Panc1 (cell line): ENCODE data around the gene WDFY2. TPM values are rescaled to one million over a fixed set of nuclear protein-coding genes. Genes with fewer than 3 reads are reported as not detected.

Experiments used
- ATAC-seq: fragments of 200-7000 bp; cut with Tn5 transposase; 2 replicates; pipeline ENCODE4 v1.9.1; 2020; ENCODE audit warnings: mild to moderate bottlenecking, moderate library complexity
- BruUV-seq: library from RNA; stranded (reverse); fragments of 400-500 nt; replicated peaks from 2 replicates; lab custom pipeline; 2021; lab: Mats Ljungman, UMichigan
- CTCF ChIA-PET: fragments of 300-600 bp; sonication (Branson Sonifier 250); formaldehyde crosslinking; loops from one replicate; lab custom pipeline; 2022; ENCODE audit warnings: antibody characterized with exemption; lab: Charles Lee
- POLR2A ChIA-PET: fragments of 300-600 bp; sonication (Branson Sonifier 250); formaldehyde crosslinking; loops from one replicate; lab custom pipeline; 2022; ENCODE audit warnings: antibody characterized with exemption; lab: Charles Lee
- DNase-seq: peaks from one replicate; pipeline ENCODE4 v3.0.0-alpha.2; 2010; ENCODE audit warnings: low read depth, low spot score
- H3K27ac ChIP-seq: 2 replicates; pipeline ENCODE4 v1.5.1; 2011; ENCODE audit warnings: mild to moderate bottlenecking, low read length, inconsistent platforms
- H3K27me3 ChIP-seq: fragments of 200-500 bp; sonication (Bioruptor generic); 2 replicates; pipeline ENCODE4 v1.6.0; 2014; ENCODE audit warnings: low read length, inconsistent platforms; ENCODE audit not compliant: control insufficient read depth, insufficient read depth
- H3K36me3 ChIP-seq: fragments of 200-500 bp; sonication (Bioruptor generic); 2 replicates; pipeline ENCODE4 v1.5.1; 2014; ENCODE audit warnings: inconsistent platforms, mild to moderate bottlenecking, low read length, moderate library complexity; ENCODE audit not compliant: control insufficient read depth, insufficient read depth
- H3K4me1 ChIP-seq: 2 replicates; pipeline ENCODE4 v1.5.1; 2011; ENCODE audit warnings: inconsistent platforms, mild to moderate bottlenecking, low read length, moderate library complexity; ENCODE audit not compliant: control insufficient read depth, insufficient read depth
- H3K4me3 ChIP-seq, 2 experiments: 2 replicates each; pipeline ENCODE4 v1.5.1; 2011 to 2012; ENCODE audit warnings: low read depth in 2 of 2, low read length in 2 of 2, mild to moderate bottlenecking in 2 of 2, inconsistent platforms in 1 of 2, moderate library complexity in 1 of 2
- H3K9me3 ChIP-seq: fragments of 200-500 bp; sonication (Bioruptor generic); 2 replicates; pipeline ENCODE4 v1.5.1; 2014; ENCODE audit warnings: low read depth, mild to moderate bottlenecking, inconsistent platforms, low read length, moderate library complexity; ENCODE audit not compliant: control insufficient read depth, insufficient read depth
- CTCF ChIP-seq: fragments of 450-650 bp; IDR thresholded peaks from 2 replicates; pipeline ENCODE4 v1.5.1; 2017; ENCODE audit warnings: mild to moderate bottlenecking
- POLR2AphosphoS5 ChIP-seq: IDR thresholded peaks from 2 replicates; pipeline ENCODE4 v1.6.1; 2012; ENCODE audit warnings: mild to moderate bottlenecking, low read depth, low read length, moderate library complexity
- REST ChIP-seq, 2 experiments: IDR thresholded peaks; 2 replicates each; pipeline ENCODE4 v1.6.1; 2011 to 2012; ENCODE audit warnings: low read depth in 2 of 2, control low read depth in 1 of 2, low read length in 1 of 2, mild to moderate bottlenecking in 1 of 2, moderate library complexity in 1 of 2; ENCODE audit not compliant: insufficient read depth in 1 of 2
- SIN3A ChIP-seq: IDR thresholded peaks from 2 replicates; pipeline ENCODE4 v1.6.1; 2012; ENCODE audit warnings: low read depth, mild to moderate bottlenecking, low read length, moderate library complexity, borderline replicate concordance; ENCODE audit not compliant: insufficient read depth
- TCF7L2 ChIP-seq: IDR thresholded peaks from 2 replicates; pipeline ENCODE4 v1.6.1; 2011; ENCODE audit warnings: mild to moderate bottlenecking, low read depth, low read length, inconsistent platforms
- in situ Hi-C: cut with HindIII; loops from 2 replicates; pipeline ENCODE4 v1.10.0; 2016; ENCODE audit warnings: low sequenced_read_pairs, low pct_unique_long_range_greater_than_20kb
- intact Hi-C: fragments of 100-400 bp; cut with micrococcal nuclease; formaldehyde crosslinking; loops from one replicate; pipeline ENCODE4 v1.10.0; 2022; ENCODE audit not compliant: unreplicated experiment
- total RNA-seq: library from RNA; stranded (reverse); gene quantifications from one replicate; pipeline ENCODE4 v1.2.1, GENCODE V29; 2021; ENCODE audit not compliant: unreplicated experiment

WDFY2 gene
- total RNA-seq, 1 experiment from 2014 or later: 7.8 TPM

- DNase-seq: no peak
- no peak overlapping the region for H3K27ac ChIP-seq
- in situ Hi-C loops: no loop called here
- H3K36me3 ChIP-seq: no peaks in the 10 kb centered on the region
- H3K9me3 ChIP-seq: no peaks in the 10 kb centered on the region
- ChIA-PET CTCF (no interaction called here), POLR2A (no interaction called here)
- intact Hi-C loops: no loop called here
- TF ChIP-seq TCF7L2: no peak
- TF ChIP-seq CTCF: no peak
- TF ChIP-seq REST (IDR thresholded peaks at IDR 0.05; ENCODE audit: insufficient read depth in 1 of 2, low read depth in 2 of 2, low read length in 1 of 2): no peak
- TF ChIP-seq POLR2AphosphoS5: no peak
- TF ChIP-seq SIN3A: no peak
- H3K4me3 ChIP-seq: no peak overlapping the region
- no peak for ATAC-seq
- H3K4me1 ChIP-seq: no peaks in the 10 kb centered on the region
- no TSS peak for BruUV-seq
- no peaks in the 10 kb centered on the region for H3K27me3 ChIP-seq
Measured at GRCh38 chr13:51782026-51782710, 197.9 kb downstream of the WDFY2 start.

- no peak for DNase-seq
- TF ChIP-seq SIN3A (no peak), CTCF (no peak), TCF7L2 (no peak), REST (IDR thresholded peaks at IDR 0.05; ENCODE audit: insufficient read depth in 1 of 2, low read depth in 2 of 2, low read length in 1 of 2) (no peak), POLR2AphosphoS5 (no peak)
- Histone ChIP-seq H3K27ac (no peak overlapping the region), H3K36me3 (no peaks in the 10 kb centered on the region), H3K4me1 (no peaks in the 10 kb centered on the region), H3K9me3 (no peaks in the 10 kb centered on the region), H3K27me3 (no peaks in the 10 kb centered on the region), H3K4me3 (no peak overlapping the region)
- intact Hi-C loops: no loop called here
- ATAC-seq: no peak
- in situ Hi-C loops: no loop called here
- ChIA-PET POLR2A (no interaction called here), CTCF (no interaction called here)
- no TSS peak for BruUV-seq
Measured at GRCh38 chr13:51783428-51784094, 199.3 kb downstream of the WDFY2 start.
